Smooth muscle cell (in vitro differentiated cells): ENCODE results near the gene SORCS3. TPM values are rescaled to one million over a fixed set of nuclear protein-coding genes. Genes with fewer than 3 reads are reported as not detected.

Source experiments
- DNase-seq: peaks from one replicate; lab custom pipeline; 2025; ENCODE audit not compliant: unreplicated experiment; lab: John Stamatoyannopoulos, UW
- H2AFZ ChIP-seq: fragments of 200-600 bp; sonication (generic); 2 replicates; pipeline ENCODE4 v1.6.0; 2016; ENCODE audit warnings: antibody characterized with exemption, low read depth, mild to moderate bottlenecking
- H3F3A ChIP-seq: fragments of 200-600 bp; sonication (generic); 2 replicates; pipeline ENCODE4 v1.6.0; 2017; ENCODE audit warnings: antibody characterized with exemption, low read depth
- H3K27ac ChIP-seq: fragments of 200-600 bp; sonication (generic); 2 replicates; pipeline ENCODE4 v1.5.1; 2016; ENCODE audit warnings: low read depth, mild to moderate bottlenecking
- H3K27me3 ChIP-seq: fragments of 200-600 bp; sonication (generic); 2 replicates; pipeline ENCODE4 v1.6.1; 2016; ENCODE audit warnings: low read depth, mild to moderate bottlenecking
- H3K36me3 ChIP-seq: fragments of 200-600 bp; sonication (generic); 2 replicates; pipeline ENCODE4 v1.5.1; 2016; ENCODE audit warnings: low read depth
- H3K4me1 ChIP-seq: fragments of 200-600 bp; sonication (generic); 2 replicates; pipeline ENCODE4 v1.5.1; 2016; ENCODE audit warnings: low read depth
- H3K4me2 ChIP-seq: fragments of 200-600 bp; sonication (generic); 2 replicates; pipeline ENCODE4 v1.6.0; 2016; ENCODE audit warnings: mild to moderate bottlenecking
- H3K4me3 ChIP-seq: fragments of 200-600 bp; sonication (generic); 2 replicates; pipeline ENCODE4 v1.5.1; 2016; ENCODE audit warnings: mild to moderate bottlenecking
- H3K79me2 ChIP-seq: fragments of 200-600 bp; sonication (generic); 2 replicates; pipeline ENCODE4 v1.6.0; 2016; ENCODE audit warnings: low read depth, mild to moderate bottlenecking
- H3K9ac ChIP-seq: fragments of 200-600 bp; sonication (generic); 2 replicates; pipeline ENCODE4 v1.6.0; 2016; ENCODE audit warnings: low read depth
- H3K9me3 ChIP-seq: fragments of 200-600 bp; sonication (generic); replicated peaks from 2 replicates; pipeline ENCODE4 v1.5.1; 2016; ENCODE audit warnings: low read depth
- H4K20me1 ChIP-seq: fragments of 200-600 bp; sonication (generic); 2 replicates; pipeline ENCODE4 v1.6.0; 2016; ENCODE audit warnings: low read depth
- CTCF ChIP-seq: fragments of 200-600 bp; sonication (generic); IDR thresholded peaks from 2 replicates; pipeline ENCODE4 v1.5.1; 2017; ENCODE audit warnings: borderline replicate concordance, mild to moderate bottlenecking, antibody characterized with exemption; ENCODE audit not compliant: insufficient read depth, poor library complexity, severe bottlenecking
- WGBS: methylation state at CpG from one replicate; pipeline ENCODE4 v1.1.7; 2016; ENCODE audit warnings: low lambda C conversion rate; 5-methylcytosine and 5-hydroxymethylcytosine counted together
- polyA plus RNA-seq: library from polyadenylated mRNA; unstranded; fragments of >200 nt; fragmentation: Nextera tagmentation; extraction: Ambion mirVana; gene quantifications from 2 replicates; pipeline ENCODE4 v1.2.1, GENCODE V29; 2016
- total RNA-seq: library from RNA; depleted of rRNA; stranded (reverse); fragments of >200 nt; gene quantifications from 2 replicates; pipeline ENCODE4 v1.2.3, GENCODE V29; 2014

The SORCS3 gene
- total and polyA plus RNA-seq, 2 experiments from 2014 or later: not detected

GRCh38 chr10:104657036-104657435, 15.9 kb downstream of the SORCS3 start:
- peaks cover 57% of the 10 kb centered on the region for H3K27me3 ChIP-seq
- H3K4me2 ChIP-seq: no peak overlapping the region
- no peaks in the 10 kb centered on the region for H3K36me3 ChIP-seq
- TF ChIP-seq CTCF: no peak
- DNase-seq: no peak
- no peak overlapping the region for H3K9ac ChIP-seq
- no peaks in the 10 kb centered on the region for H3K9me3 ChIP-seq
- H2AFZ ChIP-seq: no peak overlapping the region
- H3K79me2 ChIP-seq: no peaks in the 10 kb centered on the region
- H3K27ac ChIP-seq: no peak overlapping the region
- H3K4me1 ChIP-seq: peaks cover 8% of the 10 kb centered on the region
- 81% methylated on average over 3 of the region's 3 CpGs for WGBS
- no peak overlapping the region for H3K4me3 ChIP-seq
- H3F3A ChIP-seq: no peaks in the 10 kb centered on the region
- no peaks in the 10 kb centered on the region for H4K20me1 ChIP-seq

GRCh38 chr10:104657457-104657856, 16.4 kb downstream of the SORCS3 start:
- H3K79me2 ChIP-seq: no peaks in the 10 kb centered on the region
- WGBS: 75% methylated on average over 3 of the region's 3 CpGs
- no peaks in the 10 kb centered on the region for H3K36me3 ChIP-seq
- peaks cover 56% of the 10 kb centered on the region for H3K27me3 ChIP-seq
- H3F3A ChIP-seq: no peaks in the 10 kb centered on the region
- no peak overlapping the region for H3K4me2 ChIP-seq
- DNase-seq: no peak
- no peak overlapping the region for H3K9ac ChIP-seq
- no peak overlapping the region for H3K4me3 ChIP-seq
- TF ChIP-seq CTCF: no peak
- peaks cover 8% of the 10 kb centered on the region for H3K4me1 ChIP-seq
- no peaks in the 10 kb centered on the region for H3K9me3 ChIP-seq
- H2AFZ ChIP-seq: no peak overlapping the region
- no peak overlapping the region for H3K27ac ChIP-seq
- no peaks in the 10 kb centered on the region for H4K20me1 ChIP-seq

GRCh38 chr10:104658067-104658466, 17.0 kb downstream of the SORCS3 start:
- Histone ChIP-seq H2AFZ (no peak overlapping the region), H3K27me3 (peaks cover 56% of the 10 kb centered on the region), H3K9me3 (no peaks in the 10 kb centered on the region), H3K4me1 (peaks cover 8% of the 10 kb centered on the region), H4K20me1 (no peaks in the 10 kb centered on the region), H3K9ac (no peak overlapping the region), H3K79me2 (no peaks in the 10 kb centered on the region), H3K4me2 (no peak overlapping the region), H3K4me3 (no peak overlapping the region), H3K36me3 (no peaks in the 10 kb centered on the region), H3F3A (no peaks in the 10 kb centered on the region), H3K27ac (no peak overlapping the region)
- DNase-seq: no peak
- TF ChIP-seq CTCF: no peak
- WGBS: 92% methylated on average over 1 of the region's 1 CpG

DNA sequence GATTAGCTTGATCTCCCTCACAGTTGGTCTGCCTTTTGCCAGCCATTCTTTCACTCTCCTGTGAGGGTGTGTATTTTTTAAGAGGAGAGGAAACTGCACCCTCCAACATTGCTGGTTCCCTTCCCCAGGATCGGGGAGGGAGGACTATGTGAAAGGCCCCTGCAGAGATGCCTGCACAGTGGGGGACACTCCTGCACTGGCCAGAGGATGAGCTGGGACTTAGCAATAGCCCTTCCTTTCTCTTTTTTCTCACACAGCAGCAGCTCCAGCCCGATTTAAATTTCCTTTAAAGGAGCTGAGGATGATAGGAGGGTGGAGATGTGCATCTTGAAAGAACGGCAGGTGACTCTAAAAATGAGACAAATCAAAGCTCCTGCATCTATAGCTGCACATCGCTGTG, 18.7 kb downstream of the SORCS3 start:
- TF ChIP-seq CTCF: no peak
- Histone ChIP-seq H3K4me1 (peaks cover 8% of the 10 kb centered on the region), H3K36me3 (no peaks in the 10 kb centered on the region), H3K27ac (no peak overlapping the region), H4K20me1 (no peaks in the 10 kb centered on the region), H3K79me2 (no peaks in the 10 kb centered on the region), H3K4me3 (no peak overlapping the region), H3K9me3 (no peaks in the 10 kb centered on the region), H3F3A (no peaks in the 10 kb centered on the region), H3K27me3 (peaks cover 53% of the 10 kb centered on the region), H3K4me2 (no peak overlapping the region), H2AFZ (no peak overlapping the region), H3K9ac (no peak overlapping the region)
- no peak for DNase-seq
- 63% methylated on average over 4 of the region's 4 CpGs for WGBS
